ENCODE measurements around the gene WASHC3.

Gene WASHC3

GRCh38 chr12:102069707-102070106, 7.9 kb upstream of the WASHC3 start:
- Histone ChIP-seq H3K4me1 (ENCODE audit: control insufficient read depth, insufficient read depth, low read length) (no peaks in the 10 kb centered on the region), H3K27ac (ENCODE audit: insufficient read depth, low read depth, low read length, poor library complexity, severe bottlenecking) (no peak overlapping the region), H3K4me3 (ENCODE audit: insufficient read depth, low read depth, low read length) (no peak overlapping the region), H3K27me3 (ENCODE audit: control insufficient read depth, insufficient read depth, low read length, poor library complexity, severe bottlenecking) (no peaks in the 10 kb centered on the region), H3K36me3 (ENCODE audit: control insufficient read depth, insufficient read depth, low read length) (no peaks in the 10 kb centered on the region), H3K9me3 (ENCODE audit: control insufficient read depth, low read length) (no peaks in the 10 kb centered on the region)
- WGBS, 2 experiments, result 86 to 90% methylated on average over 2 to 3 of the region's 3 CpGs

- no peaks in the 10 kb centered on the region for H3K27me3 ChIP-seq (ENCODE audit: control insufficient read depth, insufficient read depth, low read length, poor library complexity, severe bottlenecking)
- H3K4me3 ChIP-seq (ENCODE audit: insufficient read depth, low read depth, low read length), result no peak overlapping the region
- H3K9me3 ChIP-seq (ENCODE audit: control insufficient read depth, low read length), result no peaks in the 10 kb centered on the region
- no peaks in the 10 kb centered on the region for H3K4me1 ChIP-seq (ENCODE audit: control insufficient read depth, insufficient read depth, low read length)
- no peak overlapping the region for H3K27ac ChIP-seq (ENCODE audit: insufficient read depth, low read depth, low read length, poor library complexity, severe bottlenecking)
- no peaks in the 10 kb centered on the region for H3K36me3 ChIP-seq (ENCODE audit: control insufficient read depth, insufficient read depth, low read length)
- WGBS, 2 experiments, result 87 to 90% methylated on average over 5 of the region's 5 CpGs
Measured at GRCh38 chr12:102067574-102068258, 5.9 kb upstream of the WASHC3 start.

DNA sequence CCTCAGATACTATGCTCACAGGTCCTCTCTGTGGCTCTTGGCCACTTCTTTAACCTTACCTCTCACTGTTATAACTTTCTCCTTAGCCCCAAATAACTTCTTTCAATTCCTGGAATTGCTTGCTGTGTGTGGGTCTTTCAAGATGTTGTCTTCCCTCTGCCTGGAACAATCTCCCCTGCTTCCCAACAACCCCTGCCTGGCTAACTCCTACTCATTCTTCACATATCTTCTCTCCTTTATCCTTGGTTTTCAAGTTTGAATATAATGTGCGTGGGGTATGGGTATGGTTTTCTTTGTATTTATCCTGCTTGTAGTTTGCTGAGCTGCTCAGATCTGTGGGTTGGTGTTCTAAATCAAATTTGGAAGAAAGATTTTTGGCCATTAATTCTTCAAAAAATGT, 2.7 kb upstream of the WASHC3 start:
- Histone ChIP-seq H3K27me3 (ENCODE audit: control insufficient read depth, insufficient read depth, low read length, poor library complexity, severe bottlenecking) (no peaks in the 10 kb centered on the region), H3K4me1 (ENCODE audit: control insufficient read depth, insufficient read depth, low read length) (no peaks in the 10 kb centered on the region), H3K36me3 (ENCODE audit: control insufficient read depth, insufficient read depth, low read length) (no peaks in the 10 kb centered on the region), H3K9me3 (ENCODE audit: control insufficient read depth, low read length) (no peaks in the 10 kb centered on the region), H3K4me3 (ENCODE audit: insufficient read depth, low read depth, low read length) (no peak overlapping the region), H3K27ac (ENCODE audit: insufficient read depth, low read depth, low read length, poor library complexity, severe bottlenecking) (no peak overlapping the region)
- WGBS, 2 experiments, result 100% methylated on average over 1 of the region's 1 CpG

DNA sequence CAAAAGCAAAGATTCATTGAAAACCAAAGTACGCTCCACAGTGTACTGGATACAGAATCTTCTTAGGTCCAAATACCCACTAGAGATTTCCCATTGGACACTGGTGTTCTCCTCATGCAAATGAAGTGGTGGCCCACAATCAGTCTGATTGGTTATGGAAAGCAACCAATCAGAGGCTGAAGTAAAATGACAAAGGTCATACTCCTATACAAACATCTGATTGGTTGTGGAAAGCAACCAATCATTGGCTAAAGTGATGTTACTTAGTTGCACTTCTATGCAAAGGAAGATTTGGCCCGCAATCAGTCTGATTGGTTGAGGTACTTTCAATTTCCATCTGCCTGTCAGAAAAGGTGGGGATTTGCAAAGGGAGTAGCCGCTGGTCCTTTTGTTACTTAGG, 1.3 kb upstream of the WASHC3 start:
- Histone ChIP-seq H3K4me3 (ENCODE audit: insufficient read depth, low read depth, low read length) (no peak overlapping the region), H3K27ac (ENCODE audit: insufficient read depth, low read depth, low read length, poor library complexity, severe bottlenecking) (no peak overlapping the region), H3K36me3 (ENCODE audit: control insufficient read depth, insufficient read depth, low read length) (no peaks in the 10 kb centered on the region), H3K9me3 (ENCODE audit: control insufficient read depth, low read length) (no peaks in the 10 kb centered on the region), H3K27me3 (ENCODE audit: control insufficient read depth, insufficient read depth, low read length, poor library complexity, severe bottlenecking) (no peaks in the 10 kb centered on the region), H3K4me1 (ENCODE audit: control insufficient read depth, insufficient read depth, low read length) (no peaks in the 10 kb centered on the region)
- WGBS, 2 experiments, result 96 to 97% methylated on average over 3 of the region's 3 CpGs

DNA sequence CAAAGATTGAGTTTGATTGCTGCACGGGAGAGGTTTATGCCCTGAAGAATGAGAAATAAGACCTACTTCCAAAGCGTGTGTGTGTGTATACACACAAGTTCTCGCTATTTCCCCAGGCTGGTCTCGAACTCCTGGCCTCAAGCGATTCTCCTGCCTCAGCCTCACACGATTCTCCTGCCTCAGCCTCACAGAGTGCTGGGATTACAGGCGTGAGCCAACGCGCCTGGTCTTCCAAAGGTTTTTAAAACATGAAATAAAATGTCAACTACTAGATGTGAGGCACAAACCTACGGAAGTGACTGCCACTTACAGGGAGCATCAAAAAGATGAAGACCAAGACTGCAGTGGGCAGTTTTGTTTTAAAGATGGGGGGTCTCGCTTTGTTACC, 622 bp upstream of the WASHC3 start:
- Histone ChIP-seq H3K27me3 (ENCODE audit: control insufficient read depth, insufficient read depth, low read length, poor library complexity, severe bottlenecking) (no peaks in the 10 kb centered on the region), H3K9me3 (ENCODE audit: control insufficient read depth, low read length) (no peaks in the 10 kb centered on the region), H3K4me3 (ENCODE audit: insufficient read depth, low read depth, low read length) (peak overlapping the region; percentile 82)

GRCh38 chr12:102061096-102061559, 663 bp downstream of the WASHC3 start:
- H3K36me3 ChIP-seq (ENCODE audit: control insufficient read depth, insufficient read depth, low read length), result no peaks in the 10 kb centered on the region
- no peaks in the 10 kb centered on the region for H3K4me1 ChIP-seq (ENCODE audit: control insufficient read depth, insufficient read depth, low read length)
- 75 to 84% methylated on average over 9 of the region's 9 CpGs for WGBS, 2 experiments
- peak overlapping the region; percentile 82 for H3K4me3 ChIP-seq (ENCODE audit: insufficient read depth, low read depth, low read length)
- H3K27ac ChIP-seq (ENCODE audit: insufficient read depth, low read depth, low read length, poor library complexity, severe bottlenecking), result no peak overlapping the region
- no peaks in the 10 kb centered on the region for H3K9me3 ChIP-seq (ENCODE audit: control insufficient read depth, low read length)
- no peaks in the 10 kb centered on the region for H3K27me3 ChIP-seq (ENCODE audit: control insufficient read depth, insufficient read depth, low read length, poor library complexity, severe bottlenecking)

More for the DNA sequence above, 622 bp upstream of the WASHC3 start:
- Histone ChIP-seq H3K36me3 (ENCODE audit: control insufficient read depth, insufficient read depth, low read length) (no peaks in the 10 kb centered on the region), H3K27ac (ENCODE audit: insufficient read depth, low read depth, low read length, poor library complexity, severe bottlenecking) (no peak overlapping the region), H3K4me1 (ENCODE audit: control insufficient read depth, insufficient read depth, low read length) (no peaks in the 10 kb centered on the region)
- 86 to 87% methylated on average over 11 of the region's 11 CpGs for WGBS, 2 experiments

DNA sequence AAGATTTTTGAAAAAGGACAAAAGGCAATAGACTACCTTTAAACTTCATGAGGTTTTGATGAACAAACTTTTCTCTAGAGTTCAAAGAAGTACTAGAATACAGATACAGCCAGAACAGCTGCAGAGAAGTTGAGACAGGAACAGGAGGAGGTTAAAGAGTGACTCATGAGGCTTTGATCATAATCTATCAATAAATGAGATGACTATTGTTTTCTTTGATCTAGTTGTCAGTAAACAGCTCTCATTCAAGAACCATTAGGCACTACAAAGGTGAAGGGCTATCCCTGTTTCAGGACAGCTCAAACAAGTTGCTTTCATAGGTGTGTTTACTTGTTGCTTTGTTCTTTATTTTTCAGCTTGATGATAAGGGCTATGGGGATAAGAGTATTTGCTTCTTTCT, 2.4 kb downstream of the WASHC3 start:
- H3K27me3 ChIP-seq (ENCODE audit: control insufficient read depth, insufficient read depth, low read length, poor library complexity, severe bottlenecking), result no peaks in the 10 kb centered on the region
- no peaks in the 10 kb centered on the region for H3K9me3 ChIP-seq (ENCODE audit: control insufficient read depth, low read length)
- H3K4me1 ChIP-seq (ENCODE audit: control insufficient read depth, insufficient read depth, low read length), result no peaks in the 10 kb centered on the region
- no peaks in the 10 kb centered on the region for H3K36me3 ChIP-seq (ENCODE audit: control insufficient read depth, insufficient read depth, low read length)
- no peak overlapping the region for H3K4me3 ChIP-seq (ENCODE audit: insufficient read depth, low read depth, low read length)
- no peak overlapping the region for H3K27ac ChIP-seq (ENCODE audit: insufficient read depth, low read depth, low read length, poor library complexity, severe bottlenecking)

- H3K9me3 ChIP-seq (ENCODE audit: control insufficient read depth, low read length), result no peaks in the 10 kb centered on the region
- no peak overlapping the region for H3K27ac ChIP-seq (ENCODE audit: insufficient read depth, low read depth, low read length, poor library complexity, severe bottlenecking)
- H3K36me3 ChIP-seq (ENCODE audit: control insufficient read depth, insufficient read depth, low read length), result no peaks in the 10 kb centered on the region
- 94 to 99% methylated on average over 3 to 4 of the region's 4 CpGs for WGBS, 2 experiments
- H3K27me3 ChIP-seq (ENCODE audit: control insufficient read depth, insufficient read depth, low read length, poor library complexity, severe bottlenecking), result no peaks in the 10 kb centered on the region
- no peaks in the 10 kb centered on the region for H3K4me1 ChIP-seq (ENCODE audit: control insufficient read depth, insufficient read depth, low read length)
- H3K4me3 ChIP-seq (ENCODE audit: insufficient read depth, low read depth, low read length), result no peak overlapping the region
Measured at GRCh38 chr12:102054345-102054744, 7.4 kb downstream of the WASHC3 start.

DNA sequence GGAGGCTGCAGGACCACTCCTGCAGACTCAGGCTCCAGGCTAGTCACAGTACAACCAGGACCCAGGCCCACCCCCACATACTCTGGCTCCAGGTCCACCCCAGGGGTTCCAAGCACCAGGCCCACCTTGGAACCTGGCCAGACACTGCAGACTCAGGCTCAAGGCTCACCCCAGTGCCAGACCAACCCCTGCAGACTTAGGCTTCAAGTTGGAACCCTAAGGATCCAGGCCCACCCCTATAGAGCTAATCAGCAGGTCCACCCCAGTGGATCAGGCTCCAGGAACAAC, 8.8 kb downstream of the WASHC3 start:
- no peaks in the 10 kb centered on the region for H3K27me3 ChIP-seq (ENCODE audit: control insufficient read depth, insufficient read depth, low read length, poor library complexity, severe bottlenecking)
- no peak overlapping the region for H3K4me3 ChIP-seq (ENCODE audit: insufficient read depth, low read depth, low read length)
- no peaks in the 10 kb centered on the region for H3K4me1 ChIP-seq (ENCODE audit: control insufficient read depth, insufficient read depth, low read length)
- H3K9me3 ChIP-seq (ENCODE audit: control insufficient read depth, low read length), result no peaks in the 10 kb centered on the region
- H3K36me3 ChIP-seq (ENCODE audit: control insufficient read depth, insufficient read depth, low read length), result no peaks in the 10 kb centered on the region
- H3K27ac ChIP-seq (ENCODE audit: insufficient read depth, low read depth, low read length, poor library complexity, severe bottlenecking), result no peak overlapping the region

- H3K9me3 ChIP-seq (ENCODE audit: control insufficient read depth, low read length), result no peaks in the 10 kb centered on the region
- no peaks in the 10 kb centered on the region for H3K27me3 ChIP-seq (ENCODE audit: control insufficient read depth, insufficient read depth, low read length, poor library complexity, severe bottlenecking)
- H3K4me1 ChIP-seq (ENCODE audit: control insufficient read depth, insufficient read depth, low read length), result no peaks in the 10 kb centered on the region
- 94 to 95% methylated on average over 4 of the region's 4 CpGs for WGBS, 2 experiments
- no peak overlapping the region for H3K27ac ChIP-seq (ENCODE audit: insufficient read depth, low read depth, low read length, poor library complexity, severe bottlenecking)
- no peak overlapping the region for H3K4me3 ChIP-seq (ENCODE audit: insufficient read depth, low read depth, low read length)
- H3K36me3 ChIP-seq (ENCODE audit: control insufficient read depth, insufficient read depth, low read length), result no peaks in the 10 kb centered on the region
Measured at GRCh38 chr12:102052192-102053061, 9.4 kb downstream of the WASHC3 start.

Data from ectodermal cell (in vitro differentiated cells).